Duodenal mucosa (tissue), 2 donors: ENCODE data around the gene PPARG.

Experiments
- H3K27ac ChIP-seq: one replicate; pipeline ENCODE4 v1.7.0; 2013; ENCODE audit warnings: low read depth, low read length
- H3K27me3 ChIP-seq, 2 donors: one replicate each; pipeline ENCODE4 v1.7.0; 2013; ENCODE audit warnings: low read length in 2 of 2, control low read depth in 1 of 2; ENCODE audit not compliant: insufficient read depth in 2 of 2, control insufficient read depth in 1 of 2
- H3K36me3 ChIP-seq, 2 donors: one replicate each; pipeline ENCODE4 v1.7.0; 2013; ENCODE audit warnings: low read length in 2 of 2, control low read depth in 1 of 2; ENCODE audit not compliant: insufficient read depth in 2 of 2, control insufficient read depth in 1 of 2
- H3K4me1 ChIP-seq, 2 donors: one replicate each; pipeline ENCODE4 v1.7.0; 2013; ENCODE audit warnings: low read length in 2 of 2, control low read depth in 1 of 2; ENCODE audit not compliant: insufficient read depth in 2 of 2, control insufficient read depth in 1 of 2
- H3K4me3 ChIP-seq, 2 donors: one replicate each; pipeline ENCODE4 v1.7.0; 2013; ENCODE audit warnings: low read length in 2 of 2, low read depth in 1 of 2
- H3K9ac ChIP-seq, 2 donors: one replicate each; pipeline ENCODE4 v1.7.0; 2013; ENCODE audit warnings: low read length in 2 of 2, low read depth in 1 of 2
- H3K9me3 ChIP-seq, 2 donors: one replicate each; pipeline ENCODE4 v1.7.0; 2013; ENCODE audit warnings: low read length in 2 of 2, control low read depth in 1 of 2; ENCODE audit not compliant: control insufficient read depth in 1 of 2

Gene PPARG

DNA sequence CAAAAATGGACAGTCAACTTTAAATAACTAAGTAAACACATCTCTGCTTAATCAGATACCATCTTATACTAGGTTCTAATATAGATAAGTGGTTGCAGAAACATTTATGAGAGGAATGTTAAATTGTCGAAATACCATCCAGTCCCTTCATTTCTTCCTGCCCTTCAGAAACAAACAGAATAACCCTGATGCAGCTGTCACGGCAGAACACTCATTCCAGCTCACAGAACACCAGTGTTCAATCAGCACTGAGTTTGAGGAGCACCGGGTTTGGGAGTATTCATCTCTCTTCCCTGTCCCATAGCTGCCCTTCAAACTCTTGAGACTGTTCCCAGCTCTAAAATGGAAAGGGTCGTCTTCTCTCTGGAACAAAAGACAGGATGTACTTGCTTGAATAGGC, 134.3 kb downstream of the PPARG start:
- H3K9ac ChIP-seq = no peak overlapping the region
- no peak overlapping the region for H3K4me3 ChIP-seq
- H3K4me1 ChIP-seq = peaks cover 26 to 45% of the 10 kb centered on the region in 2 donors
- H3K27ac ChIP-seq = no peak overlapping the region
- peaks cover 0 to 9% of the 10 kb centered on the region in 2 donors for H3K36me3 ChIP-seq
- H3K9me3 ChIP-seq = no peaks in the 10 kb centered on the region
- H3K27me3 ChIP-seq = no peaks in the 10 kb centered on the region

- H3K27me3 ChIP-seq = no peaks in the 10 kb centered on the region
- peaks cover 0 to 9% of the 10 kb centered on the region in 2 donors for H3K36me3 ChIP-seq
- H3K9me3 ChIP-seq = no peaks in the 10 kb centered on the region
- no peak overlapping the region for H3K27ac ChIP-seq
- peaks cover 26 to 45% of the 10 kb centered on the region in 2 donors for H3K4me1 ChIP-seq
- H3K4me3 ChIP-seq = no peak overlapping the region
- no peak overlapping the region for H3K9ac ChIP-seq
These were observed 135.2 kb downstream of the PPARG start for GRCh38 chr3:12423918-12424630.

GRCh38 chr3:12424635-12425319, 135.9 kb downstream of the PPARG start:
- Histone ChIP-seq H3K9ac (no peak overlapping the region), H3K36me3 (peaks cover 0 to 9% of the 10 kb centered on the region in 2 donors), H3K27me3 (no peaks in the 10 kb centered on the region), H3K27ac (no peak overlapping the region), H3K9me3 (no peaks in the 10 kb centered on the region), H3K4me3 (no peak overlapping the region), H3K4me1 (peaks cover 26 to 45% of the 10 kb centered on the region in 2 donors)

- Histone ChIP-seq H3K27me3 (no peaks in the 10 kb centered on the region), H3K36me3 (peaks cover 0 to 4% of the 10 kb centered on the region in 2 donors), H3K4me3 (no peak overlapping the region), H3K9me3 (no peaks in the 10 kb centered on the region), H3K27ac (no peak overlapping the region), H3K4me1 (peaks cover 19 to 35% of the 10 kb centered on the region in 2 donors), H3K9ac (no peak overlapping the region)
These were observed 137.1 kb downstream of the PPARG start for GRCh38 chr3:12425850-12426579.

- no peak overlapping the region for H3K9ac ChIP-seq
- H3K4me1 ChIP-seq = peaks cover 16 to 31% of the 10 kb centered on the region in 2 donors
These were observed 138.7 kb downstream of the PPARG start for GRCh38 chr3:12427551-12427950.

GRCh38 chr3:12428126-12428525, 139.3 kb downstream of the PPARG start:
- H3K27ac ChIP-seq = no peak overlapping the region
- no peaks in the 10 kb centered on the region for H3K9me3 ChIP-seq
- H3K36me3 ChIP-seq = peaks cover 0 to 1% of the 10 kb centered on the region in 2 donors
- no peak overlapping the region for H3K9ac ChIP-seq
- peaks cover 16 to 28% of the 10 kb centered on the region in 2 donors for H3K4me1 ChIP-seq
- no peaks in the 10 kb centered on the region for H3K27me3 ChIP-seq
- no peak overlapping the region for H3K4me3 ChIP-seq

More at GRCh38 chr3:12427551-12427950, 138.7 kb downstream of the PPARG start:
- Histone ChIP-seq H3K36me3 (peaks cover 0 to 4% of the 10 kb centered on the region in 2 donors), H3K9me3 (no peaks in the 10 kb centered on the region), H3K27me3 (no peaks in the 10 kb centered on the region), H3K4me3 (no peak overlapping the region), H3K27ac (no peak overlapping the region)

DNA sequence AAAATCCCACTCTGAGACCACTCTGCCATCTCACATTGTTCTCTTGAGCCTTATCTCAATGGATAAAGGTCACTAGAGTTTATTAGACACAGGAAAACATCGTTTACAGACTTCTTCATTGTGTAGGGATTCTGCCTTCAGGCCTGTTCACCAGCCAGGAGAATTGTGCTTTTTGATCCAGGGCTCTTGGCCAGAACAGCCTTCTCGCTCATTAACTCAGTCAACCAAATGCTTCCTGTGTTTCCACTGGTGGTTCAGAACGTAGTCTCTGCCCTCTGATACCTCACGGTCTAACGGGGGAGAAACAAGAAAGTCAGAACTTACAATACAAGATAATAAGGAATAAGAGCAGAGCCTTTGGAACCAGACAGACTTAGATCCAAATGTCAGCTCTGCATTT, 141.2 kb downstream of the PPARG start:
- no peaks in the 10 kb centered on the region for H3K9me3 ChIP-seq
- peaks cover 4% of the 10 kb centered on the region in 2 donors for H3K36me3 ChIP-seq
- H3K9ac ChIP-seq = no peak overlapping the region
- no peak overlapping the region for H3K27ac ChIP-seq
- H3K27me3 ChIP-seq = no peaks in the 10 kb centered on the region
- peaks cover 6 to 9% of the 10 kb centered on the region in 2 donors for H3K4me1 ChIP-seq
- H3K4me3 ChIP-seq = no peak overlapping the region

DNA sequence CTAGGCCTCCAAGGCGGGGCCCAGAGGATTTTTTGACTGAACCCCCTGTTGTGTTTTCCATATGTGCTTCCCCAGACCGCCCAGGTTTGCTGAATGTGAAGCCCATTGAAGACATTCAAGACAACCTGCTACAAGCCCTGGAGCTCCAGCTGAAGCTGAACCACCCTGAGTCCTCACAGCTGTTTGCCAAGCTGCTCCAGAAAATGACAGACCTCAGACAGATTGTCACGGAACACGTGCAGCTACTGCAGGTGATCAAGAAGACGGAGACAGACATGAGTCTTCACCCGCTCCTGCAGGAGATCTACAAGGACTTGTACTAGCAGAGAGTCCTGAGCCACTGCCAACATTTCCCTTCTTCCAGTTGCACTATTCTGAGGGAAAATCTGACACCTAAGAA, 145.0 kb downstream of the PPARG start:
- Histone ChIP-seq H3K9me3 (no peaks in the 10 kb centered on the region), H3K9ac (no peak overlapping the region), H3K4me1 (no peaks in the 10 kb centered on the region), H3K4me3 (no peak overlapping the region), H3K27me3 (no peaks in the 10 kb centered on the region), H3K27ac (no peak overlapping the region), H3K36me3 (peaks cover 4% of the 10 kb centered on the region in 2 donors)

DNA sequence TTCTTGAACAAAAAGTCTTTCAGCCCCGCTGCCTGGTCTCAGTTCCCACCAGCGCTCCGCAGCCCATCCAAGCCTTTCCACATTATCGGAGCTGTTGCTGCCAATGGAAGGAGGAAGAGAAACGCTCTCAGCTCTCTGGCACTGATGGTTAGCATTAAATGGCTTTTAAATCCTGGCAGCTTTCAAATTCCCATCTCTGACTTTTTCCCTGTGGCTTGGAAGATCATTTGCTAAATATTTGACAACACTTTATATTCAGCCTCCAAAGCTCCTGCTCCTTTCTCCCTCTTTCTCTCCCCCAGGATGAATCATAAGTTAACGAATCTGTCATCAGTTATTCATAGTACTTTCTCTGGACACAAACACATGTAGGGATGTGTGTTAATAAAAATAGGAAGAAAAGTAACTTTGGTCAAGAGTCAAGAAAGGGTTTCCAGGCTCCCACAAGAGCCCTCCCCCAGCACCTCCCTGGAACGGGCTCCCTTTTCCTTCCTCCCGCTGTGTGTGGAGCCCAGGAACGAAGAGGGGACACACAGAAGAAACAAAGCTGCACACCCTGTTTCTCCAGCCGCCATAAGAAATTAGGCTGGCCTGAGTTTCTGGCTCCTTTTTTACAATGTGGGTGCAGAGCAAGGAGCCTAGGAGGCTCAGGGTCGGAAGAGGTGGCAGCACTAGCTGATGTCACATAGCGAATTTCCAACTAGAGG, 147.8 kb downstream of the PPARG start:
- no peak overlapping the region for H3K9ac ChIP-seq
- H3K27ac ChIP-seq = no peak overlapping the region

More for the DNA sequence above, 147.8 kb downstream of the PPARG start:
- Histone ChIP-seq H3K27me3 (no peaks in the 10 kb centered on the region), H3K4me1 (peaks cover 6 to 13% of the 10 kb centered on the region in 2 donors), H3K4me3 (no peak overlapping the region), H3K36me3 (peaks cover 4% of the 10 kb centered on the region in 2 donors), H3K9me3 (no peaks in the 10 kb centered on the region)
